H1 (cell line): ENCODE measurements around the gene EEF1A2. TPM values are rescaled to one million over a fixed set of nuclear protein-coding genes. Genes with fewer than 3 reads are reported as not detected.

Experiments used
- GABPA ChIP-seq: IDR thresholded peaks from 2 replicates; pipeline ENCODE4 v1.6.1; 2011; ENCODE audit warnings: mild to moderate bottlenecking, low read length, moderate library complexity, borderline replicate concordance; ENCODE audit not compliant: insufficient read depth
- polyA plus RNA-seq, 7 experiments: library from polyadenylated mRNA; depleted of rRNA in 3 of 7; stranded (reverse) in 5 of 7; unstranded in 2 of 7; fragments of >200 nt in 5 of 7; fragments of 200-250 nt in 2 of 7; gene quantifications; 1 replicate in 5 of 7; 2 replicates in 1 of 7; 4 replicates in 1 of 7; pipeline versions ENCODE4 v1.2.1 to v1.2.3, GENCODE V29; 2011 to 2013; ENCODE audit warnings: missing spikeins in 2 of 7, mixed read lengths in 2 of 7
- total RNA-seq: library from RNA; stranded (reverse); fragmentation: NEBNext Ultra II Directional; extraction: Animal tissue kit (Norgen Biotek cat#: 25700); gene quantifications from 2 replicates; pipeline ENCODE4 v1.2.1, GENCODE V29; 2021

The EEF1A2 gene
- total and polyA plus RNA-seq, 2 of the 8 experiments (the other 6 are each of a cell fraction or from before 2014, with no cell fraction given) = 7.4 to 25.8 TPM

DNA sequence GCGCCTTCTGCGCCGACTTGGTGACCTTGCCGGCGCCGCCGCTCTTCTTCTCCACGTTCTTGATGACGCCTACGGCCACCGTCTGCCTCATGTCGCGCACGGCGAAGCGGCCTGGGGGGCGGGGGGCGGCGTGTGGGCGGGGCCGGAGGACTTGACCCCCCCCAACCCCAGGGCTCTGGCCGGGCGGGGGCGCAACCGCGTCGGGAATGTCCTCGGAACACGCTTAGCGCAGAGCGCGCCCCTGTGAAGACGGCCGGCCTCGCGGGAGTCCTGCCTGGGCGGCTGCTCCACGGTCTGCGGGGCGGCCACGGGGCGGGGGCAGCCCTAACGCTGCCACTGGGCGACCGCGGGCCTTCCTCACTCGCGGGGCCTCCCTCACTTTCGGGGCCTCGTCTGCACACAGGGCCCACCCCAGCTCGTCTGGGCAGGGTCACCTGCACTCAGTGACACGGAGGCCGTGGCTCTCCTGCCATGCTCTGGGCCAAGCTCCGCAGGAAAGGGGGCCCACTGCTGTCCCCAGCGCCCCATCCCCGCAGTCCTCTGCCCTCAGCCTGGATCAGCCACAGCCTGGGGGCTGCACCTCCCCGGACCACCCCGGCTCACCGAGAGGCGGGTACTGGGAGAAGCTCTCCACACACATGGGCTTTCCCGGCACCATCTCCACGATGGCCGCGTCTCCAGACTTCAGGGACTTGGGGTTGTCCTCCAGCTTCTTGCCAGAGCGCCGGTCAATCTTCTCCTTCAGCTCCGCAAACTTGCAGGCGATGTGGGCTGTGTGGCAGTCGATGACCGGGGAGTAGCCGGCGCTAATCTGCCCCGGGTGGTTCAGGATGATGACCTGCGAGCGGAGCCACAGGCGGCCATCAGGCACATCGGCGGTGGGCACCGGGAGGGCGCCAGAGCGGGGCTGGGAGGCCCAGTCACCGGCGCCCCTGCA, 10.3 kb downstream of the EEF1A2 start (continued):
- TF ChIP-seq GABPA = peak; percentile 26; the same call in 1 of the 2 replicates
